ENCODE results near the gene ALS2CL.

GRCh38 chr3:46700772-46701171, 7.3 kb upstream of the ALS2CL start:
- no peak for TF ChIP-seq CTCF (IDR thresholded peaks at IDR 0.05)
- TF ChIP-seq POLR2A (IDR thresholded peaks at IDR 0.05; ENCODE audit: low read length), result no peak
- TF ChIP-seq REST (IDR thresholded peaks at IDR 0.05), result no peak
- TF ChIP-seq EP300 (IDR thresholded peaks at IDR 0.05), result no peak
- TF ChIP-seq ELK1 (IDR thresholded peaks at IDR 0.05; ENCODE audit: low read depth, low read length), result no peak
- no peak for TF ChIP-seq GATA3 (IDR thresholded peaks at IDR 0.05; ENCODE audit: borderline replicate concordance)
- TF ChIP-seq NR3C1 (IDR thresholded peaks at IDR 0.05), result no peak
- TF ChIP-seq CBX8 (IDR thresholded peaks at IDR 0.05), result no peak
